HG03432 (cell line): ENCODE data around the gene NAGLU.

Source experiments
- ATAC-seq: cut with Tn5 transposase; IDR thresholded peaks from one replicate; pipeline ENCODE4 v1.9.1; 2021; ENCODE audit warnings: mild to moderate bottlenecking, moderate library complexity; ENCODE audit not compliant: unreplicated experiment

Gene NAGLU

GRCh38 chr17:42586514-42587230, 50.6 kb downstream of the NAGLU start:
- ATAC-seq = no peak

GRCh38 chr17:42590886-42591285, 54.8 kb downstream of the NAGLU start:
- no peak for ATAC-seq

DNA sequence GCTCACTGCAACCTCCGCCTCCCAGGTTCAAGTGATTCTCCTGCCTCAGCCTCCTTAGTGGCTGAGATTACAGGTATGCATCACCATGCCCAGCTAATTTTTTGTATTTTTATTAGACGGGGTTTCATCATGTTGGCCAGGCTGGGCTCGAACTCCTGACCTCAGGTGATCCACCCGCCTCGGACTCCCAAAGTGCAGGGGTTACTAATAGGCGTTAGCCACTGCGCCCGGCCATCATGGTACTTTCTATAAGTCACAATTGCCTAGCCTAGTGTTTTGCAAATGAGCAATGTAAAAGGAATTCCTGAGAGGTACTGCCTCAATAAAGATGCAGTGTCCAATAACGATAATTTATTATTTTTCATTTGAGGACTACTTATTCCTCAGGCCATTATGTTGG, 55.4 kb downstream of the NAGLU start:
- no peak for ATAC-seq
